GM19463 (cell line): ENCODE results near the gene ADCK2.
"Not testable (repeated sequence)": the region's sequence is repeated elsewhere in the genome, so short reads cannot be mapped to it uniquely, and the experiment has no call there.

Experiments used
- ATAC-seq: cut with Tn5 transposase; IDR thresholded peaks from one replicate; pipeline ENCODE4 v1.9.1; 2021; ENCODE audit warnings: mild to moderate bottlenecking, moderate library complexity; ENCODE audit not compliant: unreplicated experiment

ADCK2 gene

GRCh38 chr7:140691376-140692045, 18.8 kb downstream of the ADCK2 start:
- ATAC-seq: no peak

GRCh38 chr7:140693849-140694248, 21.1 kb downstream of the ADCK2 start:
- ATAC-seq: not testable (repeated sequence)

GRCh38 chr7:140694592-140694991, 21.8 kb downstream of the ADCK2 start:
- ATAC-seq: no peak

GRCh38 chr7:140695381-140695780, 22.6 kb downstream of the ADCK2 start:
- ATAC-seq: no peak

- ATAC-seq: no peak
Observed at GRCh38 chr7:140696024-140696679, 23.4 kb downstream of the ADCK2 start.

- ATAC-seq: peak; percentile 91
Observed at GRCh38 chr7:140696680-140697446, 24.1 kb downstream of the ADCK2 start, which contains the start of gene NDUFB2. NDUFB2 (plus strand) TSS chr7:140696708; CDS start chr7:140696745, 37 bp downstream.

GRCh38 chr7:140697447-140698143, 24.9 kb downstream of the ADCK2 start:
- ATAC-seq: no peak

- no peak for ATAC-seq
Observed at GRCh38 chr7:140698477-140698876, 25.7 kb downstream of the ADCK2 start.

- ATAC-seq: no peak
Observed at GRCh38 chr7:140702774-140703173, 30.0 kb downstream of the ADCK2 start.

- no peak for ATAC-seq
Observed at GRCh38 chr7:140704205-140704604, 31.5 kb downstream of the ADCK2 start.

GRCh38 chr7:140707132-140707531, 34.4 kb downstream of the ADCK2 start:
- ATAC-seq: no peak

GRCh38 chr7:140708764-140709163, 36.0 kb downstream of the ADCK2 start:
- ATAC-seq: not testable (repeated sequence)

- not testable (repeated sequence) for ATAC-seq
Observed at GRCh38 chr7:140712392-140712791, 39.6 kb downstream of the ADCK2 start.

GRCh38 chr7:140714331-140715040, 41.7 kb downstream of the ADCK2 start:
- no peak for ATAC-seq

GRCh38 chr7:140719721-140720120, 47.0 kb downstream of the ADCK2 start:
- no peak for ATAC-seq

GRCh38 chr7:140722254-140722653, 49.5 kb downstream of the ADCK2 start:
- no peak for ATAC-seq

GRCh38 chr7:140723006-140723405, 50.3 kb downstream of the ADCK2 start:
- no peak for ATAC-seq

- ATAC-seq: no peak
Observed at GRCh38 chr7:140723574-140723973, 50.8 kb downstream of the ADCK2 start.

GRCh38 chr7:140724706-140725105, 52.0 kb downstream of the ADCK2 start:
- ATAC-seq: no peak

- no peak for ATAC-seq
Observed at GRCh38 chr7:140726281-140726680, 53.5 kb downstream of the ADCK2 start.
